Kidney (tissue), 14 donors: ENCODE results near the gene ARNT2. TPM values are rescaled to one million over a fixed set of nuclear protein-coding genes. Genes with fewer than 3 reads are reported as not detected.

ENCODE experiments used
- DNase-seq, 5 donors: peaks; one replicate each; pipeline ENCODE4 v3.0.0-alpha.2; 2013 to 2020
- FAIRE-seq: peaks from 2 replicates; lab custom pipeline; 2012; peaks lifted over from hg19 to GRCh38; lab: Jason Lieb, UNC
- H3K27ac ChIP-seq, 2 donors: one replicate each; pipeline ENCODE4 v1.7.0; 2013; ENCODE audit warnings: low read depth in 2 of 2, low read length in 2 of 2, inconsistent platforms in 1 of 2
- H3K27me3 ChIP-seq: one replicate; pipeline ENCODE4 v1.7.1; 2013; ENCODE audit warnings: low read length, inconsistent platforms; ENCODE audit not compliant: control insufficient read depth, insufficient read depth
- H3K36me3 ChIP-seq, 3 donors: one replicate each; pipeline versions ENCODE4 v1.7.0 to v1.7.1; 2013; ENCODE audit warnings: low read length in 3 of 3, control low read depth in 1 of 3, inconsistent platforms in 1 of 3; ENCODE audit not compliant: insufficient read depth in 3 of 3, control insufficient read depth in 2 of 3
- H3K4me1 ChIP-seq, 3 donors: one replicate each; pipeline versions ENCODE4 v1.7.0 to v1.7.1; 2013; ENCODE audit warnings: low read length in 3 of 3, inconsistent platforms in 1 of 3, low read depth in 1 of 3; ENCODE audit not compliant: control insufficient read depth in 2 of 3, insufficient read depth in 2 of 3
- H3K4me3 ChIP-seq, 3 donors: one replicate each; pipeline versions ENCODE4 v1.7.0 to v1.8.1; 2013; ENCODE audit warnings: low read length in 3 of 3, control low read depth in 1 of 3, inconsistent platforms in 1 of 3
- H3K9ac ChIP-seq, 3 donors: one replicate each; pipeline versions ENCODE4 v1.7.0 to v1.7.1; 2013; ENCODE audit warnings: low read length in 3 of 3, control low read depth in 1 of 3, inconsistent platforms in 1 of 3
- H3K9me3 ChIP-seq, 3 donors: one replicate each; pipeline versions ENCODE4 v1.7.0 to v1.7.1; 2013; ENCODE audit warnings: low read length in 3 of 3, control low read depth in 1 of 3, inconsistent platforms in 1 of 3; ENCODE audit not compliant: control insufficient read depth in 2 of 3, insufficient read depth in 1 of 3
- CTCF ChIP-seq: IDR thresholded peaks from 3 replicates; pipeline ENCODE4 v1.5.1; 2012; ENCODE audit warnings: mild to moderate bottlenecking, moderate library complexity, borderline replicate concordance; ENCODE audit not compliant: insufficient read depth; ENCODE audit errors: extremely low read depth
- intact Hi-C: fragments of 100-400 bp; cut with DNase I; formaldehyde crosslinking; loops from one replicate; pipeline ENCODE4 v1.11.1; 2022
- polyA plus RNA-seq: library from polyadenylated mRNA; stranded (reverse); fragments of 350-450 nt; fragmentation: Illumina TruSeq; extraction: RNeasy Lipid Tissue Mini Kit (QIAGEN cat#74804); gene quantifications from one replicate; pipeline ENCODE4 v1.2.3, GENCODE V29; 2014; ENCODE audit warnings: low read depth, low replicate concordance; ENCODE audit not compliant: insufficient read depth
- total RNA-seq: library from RNA; stranded (reverse); fragmentation: NEBNext Ultra II Directional; extraction: Animal tissue kit (Norgen Biotek cat#: 25700); gene quantifications from one replicate; pipeline ENCODE4 v1.2.1, GENCODE V29; 2021
- donor health status: control.
- donor health status: control.
- donor health status: control.
- donor health status: control.
- donor health status: control.
- donor health status: DM: yes; HTN: yes; CAD: no.
- donor health status: Normal renal cell carcinoma (clear cell type).

ARNT2 gene
- total and polyA plus RNA-seq, 2 donors from 2014 or later, result 12.2 to 38.2 TPM

- Histone ChIP-seq H3K36me3 (no peaks in the 10 kb centered on the region), H3K9me3 (no peaks in the 10 kb centered on the region), H3K27ac (peak overlapping the region; percentile 63 to 85), H3K4me1 (peaks cover 3 to 18% (median 6%) of the 10 kb centered on the region in 3 donors), H3K9ac (peak overlapping the region in 2 of 3 donors; percentile 53 to 68), H3K27me3 (no peaks in the 10 kb centered on the region), H3K4me3 (peak overlapping the region; percentile 52 to 66 (median 62))
- no peak for TF ChIP-seq CTCF
- DNase-seq (no peak), FAIRE-seq (no peak)
- intact Hi-C loops, result no loop called here
Measured at GRCh38 chr15:80405554-80405850, 1.3 kb downstream of the ARNT2 start.

- no peaks in the 10 kb centered on the region for H3K9me3 ChIP-seq
- H3K27ac ChIP-seq, result peak overlapping the region in 1 of 2 donors; percentile 85
- H3K27me3 ChIP-seq, result no peaks in the 10 kb centered on the region
- intact Hi-C loops, result no loop called here
- DNase-seq (no peak), FAIRE-seq (no peak)
- H3K4me1 ChIP-seq, result peaks cover 3 to 18% (median 6%) of the 10 kb centered on the region in 3 donors
- H3K36me3 ChIP-seq, result no peaks in the 10 kb centered on the region
- no peak for TF ChIP-seq CTCF
- H3K9ac ChIP-seq, result no peak overlapping the region
- peak overlapping the region in 1 of 3 donors; percentile 52 for H3K4me3 ChIP-seq
Measured at GRCh38 chr15:80405970-80406369, 1.8 kb downstream of the ARNT2 start.

- Histone ChIP-seq H3K4me3 (no peak overlapping the region), H3K27me3 (no peaks in the 10 kb centered on the region), H3K9ac (no peak overlapping the region), H3K4me1 (peaks cover 0 to 9% (median 3%) of the 10 kb centered on the region in 3 donors), H3K36me3 (no peaks in the 10 kb centered on the region), H3K27ac (peak overlapping the region in 1 of 2 donors; percentile 57), H3K9me3 (no peaks in the 10 kb centered on the region)
- intact Hi-C loops, result no loop called here
- FAIRE-seq (no peak), DNase-seq (no peak)
- no peak for TF ChIP-seq CTCF
Measured at GRCh38 chr15:80411788-80412288, 7.7 kb downstream of the ARNT2 start.
